ENCODE results near the gene SLC51A.
"Not testable (repeated sequence)": the region's sequence is repeated elsewhere in the genome, so short reads cannot be mapped to it uniquely, and the experiment has no call there.

Gene SLC51A

GRCh38 chr3:196244166-196244565 is 27.8 kb downstream of the SLC51A start:
- DNase-seq, result not testable (repeated sequence)

DNA sequence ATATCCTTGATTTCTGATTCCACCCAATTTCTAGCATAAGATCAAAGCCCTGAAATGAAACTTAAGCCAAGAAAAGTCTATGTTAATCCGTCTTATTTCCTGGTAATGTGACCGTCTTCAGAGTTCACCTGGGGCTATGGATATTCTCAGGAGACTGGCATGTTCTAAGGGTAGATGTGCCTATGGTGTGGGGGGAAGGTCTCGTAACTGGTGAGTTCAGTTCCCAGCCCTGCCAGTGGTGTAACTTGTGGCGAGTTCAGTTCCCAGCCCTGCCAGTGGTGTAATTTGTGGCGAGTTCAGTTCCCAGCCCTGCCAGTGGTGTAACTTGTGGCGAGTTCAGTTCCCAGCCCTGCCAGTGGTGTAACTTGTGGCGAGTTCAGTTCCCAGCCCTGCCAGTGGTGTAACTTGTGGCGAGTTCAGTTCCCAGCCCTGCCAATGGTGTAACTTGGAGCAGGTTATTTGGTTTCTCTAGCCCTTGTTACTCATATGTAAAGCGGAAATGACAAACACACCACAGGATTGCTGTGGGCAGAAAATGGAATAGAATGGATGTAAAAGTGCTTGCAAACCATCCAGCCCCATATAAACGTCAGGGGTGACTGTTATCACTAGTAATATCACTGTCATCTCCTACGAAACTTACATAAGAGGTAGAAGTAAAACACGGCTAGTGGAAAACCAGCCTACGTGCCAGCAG is 30.4 kb downstream of the SLC51A start:
- no peak for DNase-seq

DNA sequence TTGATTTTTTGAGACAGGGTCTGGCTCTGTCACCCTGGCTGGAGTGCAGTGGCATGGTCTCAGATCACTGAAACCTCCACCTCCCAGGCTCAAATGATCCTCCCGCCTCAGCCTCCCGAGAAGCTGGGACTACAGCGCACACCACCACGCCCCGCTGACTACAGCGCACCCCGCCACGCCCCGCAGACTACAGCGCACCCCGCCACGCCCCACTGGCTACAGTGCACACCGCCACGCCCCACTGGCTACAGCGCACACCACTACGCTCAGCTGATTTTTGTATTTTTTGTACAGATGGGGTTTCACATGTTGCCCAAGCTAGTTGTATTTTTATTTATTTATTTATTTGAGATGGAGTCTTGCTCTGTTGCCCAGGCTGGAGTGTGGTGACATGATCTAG is 35.6 kb downstream of the SLC51A start:
- no peak for DNase-seq

- DNase-seq, result no peak
These were observed 38.3 kb downstream of the SLC51A start for GRCh38 chr3:196254376-196255283.

DNA sequence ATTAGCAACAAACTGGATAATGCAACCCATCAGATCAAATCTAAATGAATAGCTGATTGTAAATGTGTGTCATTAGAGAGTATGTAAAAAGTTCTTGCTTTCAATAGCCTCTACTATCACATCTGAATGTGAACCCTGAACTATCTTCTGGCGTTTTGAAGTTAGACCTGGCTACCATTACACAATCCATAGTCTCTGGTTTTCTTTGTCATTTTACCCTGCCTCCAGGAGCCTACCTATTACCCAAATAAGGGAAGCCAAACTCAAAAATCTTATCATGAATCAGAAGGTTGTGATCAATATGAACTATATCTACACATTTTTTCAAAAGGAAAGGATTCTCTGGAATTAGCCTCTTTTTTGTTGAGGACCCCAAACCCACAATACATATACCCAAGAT is 39.4 kb downstream of the SLC51A start:
- no peak for DNase-seq

GRCh38 chr3:196260784-196261183 is 44.5 kb downstream of the SLC51A start:
- no peak for DNase-seq

GRCh38 chr3:196263819-196264218 is 47.5 kb downstream of the SLC51A start:
- DNase-seq, result no peak

DNA sequence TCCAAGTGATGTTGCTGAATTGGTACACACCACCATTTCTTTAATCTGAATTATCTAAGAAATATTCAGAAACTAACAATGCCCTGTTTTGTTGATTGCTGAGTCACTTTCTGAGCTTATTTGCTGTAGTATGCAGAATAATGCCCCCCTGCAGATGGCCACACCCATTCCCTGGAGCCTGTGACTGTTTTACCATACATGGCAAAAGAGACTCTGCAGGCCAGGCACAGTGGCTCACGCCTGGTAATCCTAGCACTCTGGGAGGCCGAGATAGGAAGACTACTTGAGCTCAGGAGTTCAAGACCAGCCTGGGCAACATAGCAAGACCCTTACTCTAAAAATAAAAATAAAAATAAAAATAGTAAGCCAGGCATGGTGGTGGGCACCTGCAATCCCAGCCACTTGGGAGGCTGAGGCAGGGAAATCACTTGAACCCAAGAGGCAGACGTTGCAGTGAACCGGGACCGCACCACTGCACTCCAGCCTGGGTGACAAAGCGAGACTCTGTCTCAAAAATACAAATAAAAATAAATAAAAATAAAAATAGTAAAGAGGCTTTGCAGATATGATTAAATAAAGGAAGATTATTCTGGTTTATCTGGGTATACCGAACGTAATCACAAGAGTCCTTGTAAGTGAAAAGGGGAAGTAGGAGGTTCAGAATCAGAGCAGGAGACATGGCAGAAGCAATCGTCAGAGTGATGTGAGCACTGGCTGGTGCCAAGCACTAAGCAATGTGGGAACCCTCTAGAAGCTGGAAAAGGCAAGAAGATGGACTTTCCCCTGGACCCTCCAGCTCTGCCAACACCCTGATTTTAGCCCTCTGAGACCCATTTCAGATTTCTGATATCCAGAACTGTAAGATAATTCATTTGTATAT is 52.2 kb downstream of the SLC51A start:
- no peak for DNase-seq

DNA sequence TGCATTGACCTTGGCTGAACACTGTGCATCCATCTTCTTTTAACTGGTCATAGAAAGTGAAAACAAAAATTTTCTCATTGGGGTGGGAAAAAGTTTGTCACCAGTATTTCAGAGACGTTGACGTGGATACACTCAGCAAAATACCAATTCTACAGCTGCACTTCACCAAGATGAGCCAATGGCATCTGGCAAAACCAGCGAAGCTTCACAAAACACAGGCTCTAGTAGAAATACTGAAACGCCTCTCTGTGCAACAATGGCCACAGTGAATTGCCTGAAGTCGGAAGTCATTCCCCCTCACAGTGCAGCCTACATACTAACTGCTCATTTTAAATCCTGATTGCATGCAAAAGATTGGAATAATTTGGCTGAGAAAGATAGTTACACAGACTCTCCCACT is 54.2 kb downstream of the SLC51A start:
- no peak for DNase-seq

GRCh38 chr3:196272826-196273225 is 56.5 kb downstream of the SLC51A start:
- no peak for DNase-seq

GRCh38 chr3:196273655-196274054 is 57.3 kb downstream of the SLC51A start:
- no peak for DNase-seq

GRCh38 chr3:196274585-196274984 is 58.3 kb downstream of the SLC51A start:
- no peak for DNase-seq

DNA sequence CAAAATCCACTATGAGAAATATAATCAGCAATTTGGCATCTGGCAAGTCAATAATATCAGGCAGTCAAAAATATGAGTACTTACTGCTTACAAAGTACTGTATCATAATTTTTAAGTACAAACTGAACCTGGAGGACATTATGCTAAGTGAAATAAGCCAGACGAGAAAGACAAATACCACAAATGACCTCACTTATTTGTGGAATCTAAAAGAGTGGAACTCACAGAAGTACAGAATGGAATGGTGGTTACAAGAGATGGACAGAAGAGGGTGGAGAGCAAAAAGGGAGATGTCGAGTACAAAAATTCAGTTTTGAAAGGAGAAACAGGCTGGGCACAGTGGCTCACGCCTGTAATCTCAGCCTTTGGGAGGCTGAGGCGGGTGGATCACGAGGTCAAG is 58.8 kb downstream of the SLC51A start:
- DNase-seq, result no peak

DNA sequence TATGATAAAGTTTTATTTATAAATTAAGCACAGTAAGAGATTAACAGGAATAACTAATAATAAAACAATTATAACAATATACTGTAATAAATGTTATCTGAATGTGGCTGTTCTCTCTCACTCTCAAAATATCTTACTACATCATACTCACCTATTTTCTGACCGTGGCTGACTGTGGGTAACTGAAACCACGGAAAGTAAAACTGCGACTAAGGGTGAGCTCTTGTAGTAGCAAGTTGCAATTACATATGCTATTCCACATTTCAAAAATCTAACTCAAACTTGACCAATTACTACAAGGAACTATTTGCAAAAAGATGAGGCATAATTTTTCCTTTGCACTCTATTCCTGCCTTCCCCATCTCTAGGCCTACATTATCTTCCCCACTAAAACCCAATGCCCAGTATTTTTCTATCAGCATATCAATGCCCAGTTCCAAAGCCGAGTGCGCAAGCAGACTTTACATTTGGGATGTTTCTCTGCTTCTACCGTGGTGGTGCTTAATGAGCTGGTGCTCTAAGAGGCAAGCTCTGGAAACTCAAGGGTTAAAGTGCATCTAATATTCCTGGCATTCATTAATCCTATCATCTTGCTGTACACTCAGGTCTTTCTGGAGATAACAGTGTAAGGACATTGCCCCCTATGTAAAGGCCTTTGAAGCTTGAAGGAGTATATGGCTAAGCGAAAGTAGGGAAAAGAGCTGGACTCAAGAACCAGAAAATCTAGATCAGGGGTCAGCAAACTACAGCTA is 64.5 kb downstream of the SLC51A start:
- no peak for DNase-seq

GRCh38 chr3:196281962-196282361 is 65.6 kb downstream of the SLC51A start:
- no peak for DNase-seq
